Mesendoderm (in vitro differentiated cells): ENCODE measurements around the gene LBX1.

ENCODE experiments used
- DNase-seq: peaks from one replicate; pipeline ENCODE4 v3.0.0; 2013
- H2AK5ac ChIP-seq: 2 replicates; pipeline ENCODE4 v1.6.1; 2013; ENCODE audit warnings: low read length, inconsistent platforms
- H2BK120ac ChIP-seq: 2 replicates; pipeline ENCODE4 v1.6.1; 2013; ENCODE audit warnings: low read depth, mild to moderate bottlenecking, low read length, moderate library complexity, mixed read lengths
- H2BK15ac ChIP-seq: replicated peaks from 2 replicates; pipeline ENCODE4 v1.6.1; 2013; ENCODE audit warnings: low read depth, mild to moderate bottlenecking, moderate library complexity
- H2BK5ac ChIP-seq: 2 replicates; pipeline ENCODE4 v1.6.1; 2013; ENCODE audit warnings: low read length, inconsistent platforms
- H3K18ac ChIP-seq: 2 replicates; pipeline ENCODE4 v1.6.1; 2013; ENCODE audit warnings: mild to moderate bottlenecking, low read length, mixed read lengths
- H3K23ac ChIP-seq: one replicate; pipeline ENCODE4 v1.6.1; 2013; ENCODE audit warnings: low read length
- H3K27ac ChIP-seq: 2 replicates; pipeline ENCODE4 v1.5.1; 2013; ENCODE audit warnings: low read depth, mild to moderate bottlenecking, inconsistent platforms, low read length, moderate library complexity
- H3K27me3 ChIP-seq: 2 replicates; pipeline ENCODE4 v1.6.1; 2013; ENCODE audit warnings: low read length, control low read depth, mild to moderate bottlenecking, inconsistent platforms; ENCODE audit not compliant: insufficient read depth, poor library complexity
- H3K36me3 ChIP-seq: 2 replicates; pipeline ENCODE4 v1.6.1; 2013; ENCODE audit warnings: low read length, inconsistent platforms; ENCODE audit not compliant: control insufficient read depth, insufficient read depth
- H3K4ac ChIP-seq: one replicate; pipeline ENCODE4 v1.6.1; 2013; ENCODE audit warnings: low read depth, mild to moderate bottlenecking, low read length, moderate library complexity
- H3K4me1 ChIP-seq: 2 replicates; pipeline ENCODE4 v1.6.1; 2013; ENCODE audit warnings: low read depth, low read length, inconsistent platforms; ENCODE audit not compliant: control insufficient read depth
- H3K4me2 ChIP-seq: 2 replicates; pipeline ENCODE4 v1.6.1; 2013; ENCODE audit warnings: low read length
- H3K4me3 ChIP-seq: 2 replicates; pipeline ENCODE4 v1.5.1; 2013; ENCODE audit warnings: mild to moderate bottlenecking, low read length
- H3K56ac ChIP-seq: one replicate; pipeline ENCODE4 v1.6.1; 2013; ENCODE audit warnings: low read length
- H3K79me1 ChIP-seq: 2 replicates; pipeline ENCODE4 v1.6.1; 2013; ENCODE audit warnings: low read length, inconsistent platforms
- H3K79me2 ChIP-seq: 2 replicates; pipeline ENCODE4 v1.6.1; 2013; ENCODE audit warnings: mild to moderate bottlenecking, low read length; ENCODE audit not compliant: control insufficient read depth, insufficient read depth
- H3K9ac ChIP-seq: 2 replicates; pipeline ENCODE4 v1.6.1; 2013; ENCODE audit warnings: low read length, inconsistent platforms
- H4K5ac ChIP-seq: one replicate; pipeline ENCODE4 v1.6.1; 2013; ENCODE audit warnings: low read length
- H4K8ac ChIP-seq: one replicate; pipeline ENCODE4 v1.6.1; 2013; ENCODE audit warnings: low read depth, mild to moderate bottlenecking, control low read depth, low read length, moderate library complexity
- WGBS: extraction: QIAGEN DNeasy Blood & Tissue Kit; methylation state at CpG from one replicate; pipeline ENCODE4 v1.1.7; 2013; ENCODE audit warnings: low lambda C conversion rate, missing lambda C conversion rate; ENCODE audit not compliant: insufficient coverage; ENCODE audit errors: extremely low coverage; 5-methylcytosine and 5-hydroxymethylcytosine counted together

LBX1 gene

GRCh38 chr10:101256387-101256786 is 27.1 kb upstream of the LBX1 start:
- Histone ChIP-seq H3K79me2 (no peaks in the 10 kb centered on the region), H3K4me3 (no peak overlapping the region), H3K9ac (no peak overlapping the region), H3K36me3 (no peaks in the 10 kb centered on the region), H4K8ac (no peak overlapping the region), H3K27ac (no peak overlapping the region), H3K27me3 (no peaks in the 10 kb centered on the region), H2BK15ac (no peak overlapping the region), H3K18ac (no peak overlapping the region), H2BK120ac (no peak overlapping the region), H3K79me1 (no peaks in the 10 kb centered on the region), H3K4me2 (no peak overlapping the region), H2AK5ac (no peak overlapping the region), H3K4ac (no peak overlapping the region), H3K4me1 (peaks cover 5% of the 10 kb centered on the region), H3K56ac (no peak overlapping the region), H2BK5ac (no peak overlapping the region), H4K5ac (no peak overlapping the region), H3K23ac (no peak overlapping the region)
- WGBS = no CpG with 5 or more reads among the region's 1 CpG
- DNase-seq = no peak

DNA sequence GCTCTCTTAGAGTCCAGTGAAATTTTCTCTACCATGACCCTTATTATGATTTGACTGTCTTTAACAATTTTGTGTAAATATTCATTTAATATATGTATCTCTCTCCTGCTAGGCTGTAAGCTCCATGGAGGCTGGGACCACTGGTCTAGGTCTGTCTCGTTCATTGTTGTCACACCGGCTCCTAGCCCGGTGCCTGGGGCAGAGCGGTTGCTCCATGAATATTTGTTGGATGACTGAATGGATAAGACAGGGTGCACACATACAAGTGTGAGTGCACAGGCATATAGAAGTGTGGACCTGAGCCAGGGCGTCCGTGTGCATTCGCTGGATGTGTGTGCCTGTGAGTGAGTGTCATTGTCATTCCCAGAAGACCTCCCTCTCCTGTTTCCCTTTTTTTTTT is 20.9 kb upstream of the LBX1 start:
- H4K8ac ChIP-seq = no peak overlapping the region
- H2BK15ac ChIP-seq = no peak overlapping the region
- H3K36me3 ChIP-seq = no peaks in the 10 kb centered on the region
- H2AK5ac ChIP-seq = no peak overlapping the region
- no peak overlapping the region for H3K56ac ChIP-seq
- no peaks in the 10 kb centered on the region for H3K79me1 ChIP-seq
- no peak overlapping the region for H4K5ac ChIP-seq
- DNase-seq = no peak
- no peak overlapping the region for H2BK5ac ChIP-seq
- no peaks in the 10 kb centered on the region for H3K4me1 ChIP-seq
- no peak overlapping the region for H3K9ac ChIP-seq
- no CpG with 5 or more reads among the region's 7 CpGs for WGBS
- H3K4me2 ChIP-seq = no peak overlapping the region
- H3K27ac ChIP-seq = no peak overlapping the region
- no peak overlapping the region for H3K4ac ChIP-seq
- no peak overlapping the region for H3K18ac ChIP-seq
- H2BK120ac ChIP-seq = no peak overlapping the region
- peaks cover 2% of the 10 kb centered on the region for H3K27me3 ChIP-seq
- H3K4me3 ChIP-seq = no peak overlapping the region
- H3K23ac ChIP-seq = no peak overlapping the region
- no peaks in the 10 kb centered on the region for H3K79me2 ChIP-seq

DNA sequence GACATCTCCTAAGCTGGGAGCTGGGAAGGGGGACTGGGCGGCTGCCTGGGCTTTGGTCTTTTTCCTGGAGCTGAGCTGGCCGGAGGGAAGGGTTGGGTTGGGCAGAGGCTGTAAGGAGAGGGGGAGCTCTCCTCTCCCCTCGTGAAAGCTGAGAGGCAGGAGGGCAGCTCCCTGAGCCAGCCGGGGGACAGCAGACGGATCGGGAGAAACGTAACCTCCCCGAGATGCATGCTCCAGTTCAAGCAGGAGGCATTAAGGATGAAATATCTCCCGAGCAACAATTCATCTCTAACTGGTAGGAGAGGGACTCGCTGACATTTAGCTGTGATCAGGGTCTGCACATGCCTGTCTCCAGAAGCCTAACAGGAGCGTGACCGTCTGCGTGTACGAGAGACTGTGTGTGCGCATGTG is 19.9 kb upstream of the LBX1 start:
- Histone ChIP-seq H2AK5ac (no peak overlapping the region), H3K23ac (no peak overlapping the region), H4K8ac (no peak overlapping the region), H3K79me1 (no peaks in the 10 kb centered on the region), H3K4ac (no peak overlapping the region), H2BK120ac (no peak overlapping the region), H3K36me3 (no peaks in the 10 kb centered on the region), H4K5ac (no peak overlapping the region), H3K56ac (no peak overlapping the region), H3K27ac (no peak overlapping the region), H3K18ac (no peak overlapping the region), H2BK5ac (no peak overlapping the region), H3K4me1 (no peaks in the 10 kb centered on the region), H3K27me3 (peaks cover 2% of the 10 kb centered on the region), H3K79me2 (no peaks in the 10 kb centered on the region), H3K4me2 (no peak overlapping the region), H2BK15ac (no peak overlapping the region), H3K4me3 (no peak overlapping the region), H3K9ac (no peak overlapping the region)
- DNase-seq = no peak
- WGBS = no CpG with 5 or more reads among the region's 15 CpGs

DNA sequence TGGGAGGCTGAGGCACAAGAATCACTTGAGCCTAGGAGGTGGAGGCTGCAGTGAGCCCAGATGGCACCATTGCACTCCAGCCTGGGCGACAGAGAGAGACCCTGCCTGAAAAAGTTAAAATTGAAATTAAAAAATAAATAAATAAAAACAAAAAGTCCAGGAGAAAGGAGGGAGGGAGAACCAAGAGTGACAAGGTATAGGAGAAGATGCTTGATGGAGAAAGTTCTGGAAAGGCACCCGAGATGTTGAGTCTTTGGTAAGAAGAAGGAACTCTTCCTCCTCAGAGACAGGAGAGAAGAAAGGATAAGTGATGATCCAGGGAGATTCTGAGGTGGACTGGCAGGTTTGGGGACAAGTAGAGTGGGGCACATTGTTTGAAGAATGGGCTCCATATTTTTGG is 17.4 kb upstream of the LBX1 start:
- no peak overlapping the region for H3K4me3 ChIP-seq
- WGBS = no CpG with 5 or more reads among the region's 2 CpGs
- H3K79me1 ChIP-seq = no peaks in the 10 kb centered on the region
- H2BK5ac ChIP-seq = no peak overlapping the region
- no peak overlapping the region for H4K8ac ChIP-seq
- no peak overlapping the region for H3K18ac ChIP-seq
- no peaks in the 10 kb centered on the region for H3K36me3 ChIP-seq
- H2BK15ac ChIP-seq = no peak overlapping the region
- H3K27me3 ChIP-seq = peaks cover 2% of the 10 kb centered on the region
- no peak overlapping the region for H3K27ac ChIP-seq
- H2BK120ac ChIP-seq = no peak overlapping the region
- no peak overlapping the region for H3K4ac ChIP-seq
- H3K23ac ChIP-seq = no peak overlapping the region
- no peak overlapping the region for H3K9ac ChIP-seq
- H3K4me2 ChIP-seq = no peak overlapping the region
- H2AK5ac ChIP-seq = no peak overlapping the region
- no peaks in the 10 kb centered on the region for H3K79me2 ChIP-seq
- no peaks in the 10 kb centered on the region for H3K4me1 ChIP-seq
- H3K56ac ChIP-seq = no peak overlapping the region
- H4K5ac ChIP-seq = no peak overlapping the region
- DNase-seq = no peak

DNA sequence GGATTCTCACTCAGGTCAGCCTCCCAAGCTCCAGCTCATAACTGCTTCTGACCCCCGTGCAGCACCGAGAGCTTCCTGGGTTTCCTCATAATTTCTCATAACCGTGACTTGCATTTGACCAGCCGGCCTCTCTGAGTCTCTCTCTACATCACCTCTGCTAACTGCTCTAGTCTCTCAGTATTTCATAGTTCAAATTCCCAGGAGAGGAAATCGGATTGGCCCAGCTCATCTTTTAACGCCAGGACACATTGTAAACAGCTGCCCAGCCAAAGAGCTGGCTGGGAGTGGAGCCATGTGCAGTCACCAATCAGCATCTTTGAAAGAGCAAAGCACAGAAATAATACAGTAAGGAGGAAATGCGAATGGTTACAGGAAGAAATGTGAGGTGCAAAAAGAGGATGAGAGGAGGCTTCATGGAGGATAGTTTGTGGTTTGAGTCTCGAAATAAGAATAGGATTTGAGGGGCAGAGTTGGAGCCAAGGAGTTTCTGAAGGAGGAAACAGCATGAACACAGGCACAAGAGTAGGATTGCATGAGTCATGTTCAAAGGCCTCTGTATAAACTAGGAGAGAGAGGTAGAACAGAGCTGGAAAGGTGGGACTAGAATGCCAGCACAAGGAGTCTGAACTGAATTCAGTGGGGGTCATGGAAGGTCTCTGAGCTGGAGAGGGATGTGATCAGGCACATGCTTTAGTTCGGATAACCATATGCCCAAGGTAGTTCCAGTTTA is 15.2 kb upstream of the LBX1 start:
- Histone ChIP-seq H3K9ac (no peak overlapping the region), H3K4me1 (no peaks in the 10 kb centered on the region), H3K4ac (no peak overlapping the region), H3K18ac (no peak overlapping the region), H2BK15ac (no peak overlapping the region), H3K79me1 (no peaks in the 10 kb centered on the region), H4K5ac (no peak overlapping the region), H3K36me3 (no peaks in the 10 kb centered on the region), H3K4me2 (no peak overlapping the region), H2BK5ac (no peak overlapping the region), H3K23ac (no peak overlapping the region), H3K4me3 (no peak overlapping the region), H4K8ac (no peak overlapping the region), H2BK120ac (no peak overlapping the region), H3K79me2 (no peaks in the 10 kb centered on the region), H3K27ac (no peak overlapping the region), H3K27me3 (peaks cover 6% of the 10 kb centered on the region), H3K56ac (no peak overlapping the region), H2AK5ac (no peak overlapping the region)
- DNase-seq = no peak
- no CpG with 5 or more reads among the region's 9 CpGs for WGBS
